ENCODE results near the gene ACBD6. TPM values are rescaled to one million over a fixed set of nuclear protein-coding genes. Genes with fewer than 3 reads are reported as not detected.

ACBD6 gene
- total and polyA plus RNA-seq, 2 experiments from 2014 or later = 72.2 to 73.9 TPM

GRCh38 chr1:180290265-180291001 lies 211.9 kb downstream of the ACBD6 start:
- Histone ChIP-seq H3K4me3 (no peak overlapping the region), H3K27ac (no peak overlapping the region), H3K9me3 (ENCODE audit: low read depth) (no peaks in the 10 kb centered on the region), H3K27me3 (no peaks in the 10 kb centered on the region), H3K36me3 (no peaks in the 10 kb centered on the region), H3K4me1 (ENCODE audit: low read depth) (peaks cover 8% of the 10 kb centered on the region)
- no peak for TF ChIP-seq CTCF (IDR thresholded peaks at IDR 0.05; ENCODE audit: low read depth, low read length)
- DNase-seq (ENCODE audit: low read depth in 1 of 2, low spot score in 1 of 2) = no peak

DNA sequence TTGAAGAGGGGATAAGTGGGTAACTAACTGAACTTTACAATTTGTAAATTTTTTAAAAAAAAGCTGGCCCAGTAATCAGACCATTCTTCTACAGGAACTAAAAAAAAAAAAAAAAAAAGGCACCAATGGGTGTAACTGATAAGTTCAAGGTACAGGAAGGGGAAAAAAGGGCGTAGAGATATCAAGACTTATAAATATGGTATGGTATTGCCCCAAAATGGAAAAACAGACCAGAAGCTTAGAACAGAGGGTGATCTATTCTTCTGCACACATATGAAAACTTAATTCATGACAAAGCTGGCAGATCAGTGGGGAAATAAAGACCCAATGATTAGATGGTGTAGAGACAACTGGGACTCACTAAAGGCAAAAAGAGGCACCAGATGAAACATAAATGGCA lies 213.4 kb downstream of the ACBD6 start:
- no peak overlapping the region for H3K27ac ChIP-seq
- H3K4me1 ChIP-seq (ENCODE audit: low read depth) = peaks cover 8% of the 10 kb centered on the region
- no peaks in the 10 kb centered on the region for H3K9me3 ChIP-seq (ENCODE audit: low read depth)
- no peaks in the 10 kb centered on the region for H3K27me3 ChIP-seq
- TF ChIP-seq CTCF (IDR thresholded peaks at IDR 0.05; ENCODE audit: low read depth, low read length) = no peak
- H3K36me3 ChIP-seq = no peaks in the 10 kb centered on the region
- no peak overlapping the region for H3K4me3 ChIP-seq
- DNase-seq (ENCODE audit: low read depth in 1 of 2, low spot score in 1 of 2) = no peak

- Histone ChIP-seq H3K4me1 (ENCODE audit: low read depth) (peaks cover 8% of the 10 kb centered on the region), H3K36me3 (no peaks in the 10 kb centered on the region), H3K9me3 (ENCODE audit: low read depth) (no peaks in the 10 kb centered on the region), H3K4me3 (no peak overlapping the region), H3K27me3 (no peaks in the 10 kb centered on the region), H3K27ac (no peak overlapping the region)
- no peak for TF ChIP-seq CTCF (IDR thresholded peaks at IDR 0.05; ENCODE audit: low read depth, low read length)
- DNase-seq (ENCODE audit: low read depth in 1 of 2, low spot score in 1 of 2) = no peak
Observed at GRCh38 chr1:180287988-180288705, 214.2 kb downstream of the ACBD6 start.

GRCh38 chr1:180286417-180286816 lies 216.0 kb downstream of the ACBD6 start:
- no peak for TF ChIP-seq CTCF (IDR thresholded peaks at IDR 0.05; ENCODE audit: low read depth, low read length)
- Histone ChIP-seq H3K4me1 (ENCODE audit: low read depth) (peaks cover 19% of the 10 kb centered on the region), H3K36me3 (no peaks in the 10 kb centered on the region), H3K27ac (no peak overlapping the region), H3K4me3 (no peak overlapping the region), H3K27me3 (no peaks in the 10 kb centered on the region), H3K9me3 (ENCODE audit: low read depth) (no peaks in the 10 kb centered on the region)
- no peak for DNase-seq (ENCODE audit: low read depth in 1 of 2, low spot score in 1 of 2)

DNA sequence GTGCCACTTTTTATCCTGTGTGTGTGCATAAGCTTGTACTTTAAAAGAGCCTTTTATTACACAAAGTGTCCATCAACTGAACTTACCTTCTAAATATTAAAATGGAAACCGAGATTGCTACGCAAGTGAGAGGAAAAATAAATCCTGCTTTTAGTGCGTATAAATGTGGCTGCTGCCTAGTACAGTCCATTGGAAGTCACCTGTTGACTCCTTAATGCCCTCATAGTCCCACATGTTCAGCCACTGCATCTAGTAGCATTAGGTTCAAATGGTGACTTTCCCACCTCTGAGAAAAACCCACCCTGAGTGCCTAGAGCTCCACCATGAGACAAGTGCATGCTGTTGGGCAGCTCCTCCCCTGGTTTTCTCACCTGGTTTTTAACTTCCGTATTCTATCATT lies 219.3 kb downstream of the ACBD6 start:
- H3K36me3 ChIP-seq = no peaks in the 10 kb centered on the region
- H3K27me3 ChIP-seq = no peaks in the 10 kb centered on the region
- no peak for TF ChIP-seq CTCF (IDR thresholded peaks at IDR 0.05; ENCODE audit: low read depth, low read length)
- H3K4me1 ChIP-seq (ENCODE audit: low read depth) = peaks cover 11% of the 10 kb centered on the region
- H3K9me3 ChIP-seq (ENCODE audit: low read depth) = no peaks in the 10 kb centered on the region
- DNase-seq (ENCODE audit: low read depth in 1 of 2, low spot score in 1 of 2) = no peak
- no peak overlapping the region for H3K27ac ChIP-seq
- no peak overlapping the region for H3K4me3 ChIP-seq

Measured in cardiac muscle cell (in vitro differentiated cells and primary cell).